ENCODE data around the gene TCP11L2.
"Not testable (repeated sequence)": the region's sequence is repeated elsewhere in the genome, so short reads cannot be mapped to it uniquely, and the experiment has no call there.

Gene TCP11L2

GRCh38 chr12:106284358-106285105 is 18.0 kb upstream of the TCP11L2 start:
- no peak for DNase-seq

GRCh38 chr12:106285982-106286381 is 16.6 kb upstream of the TCP11L2 start:
- peak; percentile 3 for DNase-seq

- DNase-seq = not testable (repeated sequence)
These were observed 15.9 kb upstream of the TCP11L2 start for GRCh38 chr12:106286576-106287162.

GRCh38 chr12:106287364-106287763 is 15.2 kb upstream of the TCP11L2 start:
- DNase-seq = no peak

- DNase-seq = no peak
These were observed 14.4 kb upstream of the TCP11L2 start for GRCh38 chr12:106288101-106288493.

GRCh38 chr12:106288494-106289195 is 13.9 kb upstream of the TCP11L2 start:
- DNase-seq = no peak

- no peak for DNase-seq
These were observed 13.3 kb upstream of the TCP11L2 start for GRCh38 chr12:106289196-106289681.

GRCh38 chr12:106290666-106291065 is 11.9 kb upstream of the TCP11L2 start:
- no peak for DNase-seq

GRCh38 chr12:106291342-106291741 is 11.2 kb upstream of the TCP11L2 start:
- DNase-seq = no peak

GRCh38 chr12:106292339-106292738 is 10.2 kb upstream of the TCP11L2 start:
- DNase-seq = no peak

GRCh38 chr12:106296179-106296877 is 6.2 kb upstream of the TCP11L2 start:
- no peak for DNase-seq

- DNase-seq = no peak
These were observed 5.5 kb upstream of the TCP11L2 start for GRCh38 chr12:106297075-106297474.

GRCh38 chr12:106297681-106298080 is 4.9 kb upstream of the TCP11L2 start:
- no peak for DNase-seq

GRCh38 chr12:106299202-106299774 is 3.2 kb upstream of the TCP11L2 start:
- DNase-seq = no peak

GRCh38 chr12:106300761-106301160 is 1.8 kb upstream of the TCP11L2 start:
- DNase-seq = no peak

- DNase-seq = no peak
These were observed 1.3 kb upstream of the TCP11L2 start for GRCh38 chr12:106301241-106301610.

- DNase-seq = peak; percentile 60
These were observed 767 bp upstream of the TCP11L2 start for GRCh38 chr12:106301611-106302321.

- peak; percentile 66 for DNase-seq
These were observed 778 bp downstream of the TCP11L2 start for GRCh38 chr12:106303202-106303820.

- peak; percentile 38 for DNase-seq
These were observed 1.5 kb downstream of the TCP11L2 start for GRCh38 chr12:106304001-106304421.

- DNase-seq = no peak
These were observed 2.3 kb downstream of the TCP11L2 start for GRCh38 chr12:106304797-106305196.

- DNase-seq = no peak
These were observed 2.8 kb downstream of the TCP11L2 start for GRCh38 chr12:106305376-106305775.

GRCh38 chr12:106307181-106307580 is 4.6 kb downstream of the TCP11L2 start:
- no peak for DNase-seq
